HL-60/S4 (cell line): ENCODE measurements around the gene DTNA.

ENCODE experiments used
- in situ Hi-C: fragments of 300-500 bp; cut with MboI; formaldehyde crosslinking; loops from 2 replicates; pipeline ENCODE4 v1.14.3; 2022; ENCODE audit warnings: low sequenced_read_pairs

The DTNA gene

GRCh38 chr18:34847408-34847807 lies 137.3 kb downstream of the DTNA start:
- in situ Hi-C loops: no loop called here

- in situ Hi-C loops: no loop called here
Observed at GRCh38 chr18:34848156-34848555, 138.1 kb downstream of the DTNA start.

- in situ Hi-C loops: no loop called here
Observed at GRCh38 chr18:34848695-34849094, 138.6 kb downstream of the DTNA start.

- in situ Hi-C loops: no loop called here
Observed at GRCh38 chr18:34857320-34857719, 147.2 kb downstream of the DTNA start.

GRCh38 chr18:34858188-34858587 lies 148.1 kb downstream of the DTNA start:
- in situ Hi-C loops: no loop called here

GRCh38 chr18:34859496-34859895 lies 149.4 kb downstream of the DTNA start:
- in situ Hi-C loops: no loop called here

- in situ Hi-C loops: no loop called here
Observed at GRCh38 chr18:34862561-34862960, 152.5 kb downstream of the DTNA start.

- in situ Hi-C loops: no loop called here
Observed at GRCh38 chr18:34863702-34864101, 153.6 kb downstream of the DTNA start.

GRCh38 chr18:34864836-34865497 lies 154.9 kb downstream of the DTNA start:
- in situ Hi-C loops: no loop called here

GRCh38 chr18:34866310-34866709 lies 156.2 kb downstream of the DTNA start:
- in situ Hi-C loops: no loop called here

- in situ Hi-C loops: no loop called here
Observed at GRCh38 chr18:34866739-34867138, 156.6 kb downstream of the DTNA start.

GRCh38 chr18:34867520-34867919 lies 157.4 kb downstream of the DTNA start:
- in situ Hi-C loops: no loop called here

- in situ Hi-C loops: no loop called here
Observed at GRCh38 chr18:34870555-34871310, 160.6 kb downstream of the DTNA start.

GRCh38 chr18:34871435-34871834 lies 161.3 kb downstream of the DTNA start:
- in situ Hi-C loops: no loop called here

GRCh38 chr18:34872066-34872465 lies 162.0 kb downstream of the DTNA start:
- in situ Hi-C loops: no loop called here

- in situ Hi-C loops: no loop called here
Observed at GRCh38 chr18:34873986-34874580, 164.0 kb downstream of the DTNA start.

GRCh38 chr18:34875150-34875549 lies 165.1 kb downstream of the DTNA start:
- in situ Hi-C loops: no loop called here

- in situ Hi-C loops: no loop called here
Observed at GRCh38 chr18:34880403-34880802, 170.3 kb downstream of the DTNA start.

GRCh38 chr18:34880882-34881834 lies 171.1 kb downstream of the DTNA start:
- in situ Hi-C loops: no loop called here

GRCh38 chr18:34884436-34884835 lies 174.3 kb downstream of the DTNA start:
- in situ Hi-C loops: no loop called here

- in situ Hi-C loops: no loop called here
Observed at GRCh38 chr18:34886177-34886576, 176.1 kb downstream of the DTNA start.
